Measurements from ENCODE around the gene MARCHF2.

The MARCHF2 gene

GRCh38 chr19:8453616-8454015, 40.5 kb downstream of the MARCHF2 start:
- DNase-seq (ENCODE audit: low read depth): no peak

- no peak for DNase-seq (ENCODE audit: low read depth)
These were observed 41.1 kb downstream of the MARCHF2 start for GRCh38 chr19:8454218-8454617.

GRCh38 chr19:8455018-8455417, 41.9 kb downstream of the MARCHF2 start:
- no peak for DNase-seq (ENCODE audit: low read depth)

GRCh38 chr19:8456064-8456463, 43.0 kb downstream of the MARCHF2 start:
- DNase-seq (ENCODE audit: low read depth): no peak

GRCh38 chr19:8457209-8457608, 44.1 kb downstream of the MARCHF2 start:
- no peak for DNase-seq (ENCODE audit: low read depth)

GRCh38 chr19:8457827-8458226, 44.7 kb downstream of the MARCHF2 start:
- no peak for DNase-seq (ENCODE audit: low read depth)

GRCh38 chr19:8458380-8458779, 45.3 kb downstream of the MARCHF2 start:
- DNase-seq (ENCODE audit: low read depth): no peak

GRCh38 chr19:8459095-8459494, 46.0 kb downstream of the MARCHF2 start:
- no peak for DNase-seq (ENCODE audit: low read depth)

GRCh38 chr19:8459520-8460270, 46.6 kb downstream of the MARCHF2 start:
- peak; percentile 21 for DNase-seq (ENCODE audit: low read depth)

- no peak for DNase-seq (ENCODE audit: low read depth)
These were observed 47.6 kb downstream of the MARCHF2 start for GRCh38 chr19:8460516-8461298.

GRCh38 chr19:8461376-8461775, 48.3 kb downstream of the MARCHF2 start:
- DNase-seq (ENCODE audit: low read depth): no peak

- DNase-seq (ENCODE audit: low read depth): no peak
These were observed 48.8 kb downstream of the MARCHF2 start for GRCh38 chr19:8461891-8462290.

GRCh38 chr19:8462571-8462970, 49.5 kb downstream of the MARCHF2 start:
- DNase-seq (ENCODE audit: low read depth): no peak

GRCh38 chr19:8463365-8463764, 50.3 kb downstream of the MARCHF2 start:
- DNase-seq (ENCODE audit: low read depth): no peak

- DNase-seq (ENCODE audit: low read depth): no peak
These were observed 52.9 kb downstream of the MARCHF2 start for GRCh38 chr19:8466018-8466417.

- DNase-seq (ENCODE audit: low read depth): no peak
These were observed 55.0 kb downstream of the MARCHF2 start for GRCh38 chr19:8468124-8468523.

GRCh38 chr19:8468761-8469373, 55.8 kb downstream of the MARCHF2 start:
- DNase-seq (ENCODE audit: low read depth): no peak

- no peak for DNase-seq (ENCODE audit: low read depth)
These were observed 56.7 kb downstream of the MARCHF2 start for GRCh38 chr19:8469613-8470368.

GRCh38 chr19:8473648-8474476, 60.8 kb downstream of the MARCHF2 start:
- no peak for DNase-seq (ENCODE audit: low read depth)

GRCh38 chr19:8475005-8475404, 61.9 kb downstream of the MARCHF2 start:
- no peak for DNase-seq (ENCODE audit: low read depth)

- DNase-seq (ENCODE audit: low read depth): no peak
These were observed 63.4 kb downstream of the MARCHF2 start for GRCh38 chr19:8476524-8476923.

Measured in GM04503 (cell line).